ENCODE measurements around the gene ARMC12. TPM values are rescaled to one million over a fixed set of nuclear protein-coding genes. Genes with fewer than 3 reads are reported as not detected.

The ARMC12 gene
- total RNA-seq (2021) (1.0 to 2.0 TPM (median 1.4 TPM) in 3 replicates), Bru-seq, nascent RNA (percentile 26 among the genes with signal in this experiment)
- long read RNA-seq, experiment 1 = 0 reads
- long read RNA-seq, experiment 2, partial matches to known transcripts = 0 of 3 reads
- long read RNA-seq, experiment 2, other reads (novel, unspliced or antisense) = 1 of 3 reads
- long read RNA-seq, experiment 3, partial matches to known transcripts = 1 of 1 reads
- long read RNA-seq, experiment 3, other reads (novel, unspliced or antisense) = 0 of 1 reads

GRCh38 chr6:35736982-35737412, at the start of gene ARMC12:
Gene ARMC12 (plus strand): TSS chr6:35737032. CDS start chr6:35737109, 77 bp downstream.
- ATAC-seq (no peak), DNase-seq (ENCODE audit: low spot score) (no peak)
- Mint-ChIP-seq H3K27me3 (ENCODE audit: low read depth) (peaks cover 7% of the 10 kb centered on the region), H3K4me3 (no peak within 1 kb of the TSS), H3K9me3 (no peaks in the 10 kb centered on the region), H3K36me3 (no peaks in the 10 kb centered on the region), H3K4me1 (peaks cover 73% of the 10 kb centered on the region), H3K27ac (no peak within 1 kb of the TSS)
- CTCF ChIA-PET = interaction anchor here (0.6 to 5.6 kb wide), 51 partner anchors 9 to 626 kb away, joined by 3 to 86 read pairs (median 5); partner anchors contain the start of genes FANCE and FKBP5
- TF ChIP-seq E2F1 (CRISPR knock-in tag; IDR thresholded peaks at IDR 0.05) = no peak
- TF ChIP-seq RORB (CRISPR knock-in tag; IDR thresholded peaks at IDR 0.05) = no peak
- no peak for TF ChIP-seq MXD4 (CRISPR knock-in tag; IDR thresholded peaks at IDR 0.05; ENCODE audit: borderline replicate concordance)
- TF ChIP-seq MAX (CRISPR knock-in tag; IDR thresholded peaks at IDR 0.05) = peak; percentile 15; the same call in 1 of the 2 replicates
- POLR2A ChIA-PET = interaction anchor here (1.0 kb wide), 2 partner anchors 9 to 27 kb away, joined by 3 to 4 read pairs; no protein-coding TSS in a partner anchor

- Mint-ChIP-seq H3K27me3 (ENCODE audit: low read depth) (peaks cover 14% of the 10 kb centered on the region), H3K4me1 (peaks cover 20% of the 10 kb centered on the region), H3K27ac (peak overlapping the region; percentile 69; the same call in 1 of the 2 replicates), H3K4me3 (peak overlapping the region; percentile 87), H3K36me3 (no peaks in the 10 kb centered on the region), H3K9me3 (no peaks in the 10 kb centered on the region)
- ChIA-PET POLR2A (no interaction called here), CTCF (interaction anchor here (0.6 to 1.4 kb wide), 3 partner anchors 39 to 69 kb away, joined by 3 to 5 read pairs (median 3); no protein-coding TSS in a partner anchor)
- ATAC-seq (peak; percentile 50), DNase-seq (ENCODE audit: low spot score) (peak; percentile 74)
- TF ChIP-seq HMGXB4 (CRISPR knock-in tag; IDR thresholded peaks at IDR 0.05) (peak; percentile 45; the same call in 1 of the 2 replicates), ARID4B (CRISPR knock-in tag; IDR thresholded peaks at IDR 0.05; ENCODE audit: borderline replicate concordance) (peak; percentile 58; the same call in 1 of the 2 replicates), FOXJ3 (CRISPR knock-in tag; IDR thresholded peaks at IDR 0.05; ENCODE audit: borderline replicate concordance) (no peak), ZNF232 (CRISPR knock-in tag; IDR thresholded peaks at IDR 0.05) (peak; percentile 64; the same call in 1 of the 2 replicates), E2F5 (CRISPR knock-in tag; IDR thresholded peaks at IDR 0.05) (peak; percentile 80; the same call in 1 of the 2 replicates), USF2 (CRISPR knock-in tag; IDR thresholded peaks at IDR 0.05) (no peak), SMAD4 (CRISPR knock-in tag; IDR thresholded peaks at IDR 0.05) (no peak)
Measured at GRCh38 chr6:35687658-35688604, 48.9 kb upstream of the ARMC12 start.
